HG03196 (cell line): ENCODE results near the gene DNASE1.
"Not testable (repeated sequence)": the region's sequence is repeated elsewhere in the genome, so short reads cannot be mapped to it uniquely, and the experiment has no call there.

Source experiments
- ATAC-seq: cut with Tn5 transposase; IDR thresholded peaks from one replicate; pipeline ENCODE4 v1.9.1; 2021; ENCODE audit not compliant: unreplicated experiment

Gene DNASE1

DNA sequence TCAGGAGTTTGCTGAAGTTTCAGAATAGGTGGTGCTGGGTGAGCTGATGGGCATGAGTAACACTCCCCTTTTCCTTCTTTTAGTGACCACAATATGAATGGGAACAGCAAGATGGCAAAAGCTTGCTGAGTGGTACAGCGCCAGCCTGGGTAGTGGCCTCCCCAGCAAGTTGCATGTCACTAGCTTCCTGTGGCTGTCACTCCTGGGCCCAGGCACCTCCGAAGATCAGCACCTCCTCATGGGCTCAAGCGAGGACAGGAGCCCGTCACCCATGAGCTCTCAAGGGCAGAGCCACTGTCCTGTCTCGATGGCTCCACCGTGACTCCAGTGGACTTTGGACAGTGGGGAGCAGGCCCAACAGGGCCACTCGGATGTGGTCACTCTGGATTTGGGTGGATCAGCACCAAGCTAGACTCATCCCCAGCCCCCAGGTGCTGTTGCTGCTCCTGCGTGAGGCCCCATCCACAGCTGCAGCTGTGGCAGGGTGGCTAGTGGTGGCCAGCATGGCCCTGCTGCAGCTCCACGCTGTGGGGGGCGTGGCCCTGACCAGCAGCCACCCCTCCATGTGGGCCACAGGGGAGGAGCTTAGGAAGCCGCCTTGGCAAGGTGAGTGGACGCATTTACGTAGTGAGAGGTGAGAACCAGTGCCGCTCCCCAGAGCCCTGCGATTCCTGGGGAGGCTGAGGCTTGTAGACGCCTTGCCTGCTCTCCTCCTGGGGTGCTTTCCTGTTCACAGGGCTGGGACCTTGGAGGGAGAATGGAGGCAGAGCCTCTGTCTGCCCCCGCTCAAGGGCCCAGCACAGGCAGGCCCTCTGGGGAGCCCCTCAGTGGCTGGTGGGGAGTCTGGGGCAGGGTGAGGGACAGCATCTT is 13.6 kb upstream of the DNASE1 start:
- ATAC-seq, result no peak

GRCh38 chr16:3641801-3642396 is 12.6 kb upstream of the DNASE1 start:
- no peak for ATAC-seq

DNA sequence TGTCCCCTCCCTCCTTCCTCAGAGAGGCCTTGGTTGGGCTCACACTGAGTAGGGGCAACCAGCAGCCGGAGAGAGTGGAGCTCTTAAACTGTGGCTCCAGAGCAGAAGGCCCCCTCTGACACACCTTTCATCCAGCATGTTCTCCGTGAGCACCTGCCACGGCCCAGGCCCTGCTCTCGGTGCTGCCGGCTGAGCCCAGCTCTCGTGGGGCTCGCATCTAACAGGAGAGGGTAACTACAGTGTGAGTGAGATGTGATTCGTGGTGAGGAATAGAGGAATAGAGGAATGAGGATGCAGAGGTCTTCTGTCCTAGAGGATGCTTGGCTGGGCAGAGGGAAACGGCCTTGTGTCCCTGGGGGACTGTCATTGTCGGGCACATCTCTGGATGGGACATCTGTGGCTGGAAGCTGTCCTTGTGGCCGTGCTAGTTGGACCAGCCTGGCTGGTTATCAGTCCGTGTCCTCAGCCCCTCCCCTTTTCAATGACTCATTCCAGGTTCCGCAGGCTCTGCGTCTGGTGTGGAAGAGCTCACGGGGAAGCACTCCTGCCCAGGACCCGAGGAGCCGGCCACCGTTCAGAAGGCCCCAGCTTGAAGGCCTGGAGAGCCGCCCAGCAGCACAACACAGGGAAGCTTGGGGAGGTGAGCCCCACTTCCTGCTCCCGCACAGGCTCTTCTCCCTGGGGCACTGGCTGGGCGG is 11.9 kb upstream of the DNASE1 start:
- ATAC-seq, result no peak

DNA sequence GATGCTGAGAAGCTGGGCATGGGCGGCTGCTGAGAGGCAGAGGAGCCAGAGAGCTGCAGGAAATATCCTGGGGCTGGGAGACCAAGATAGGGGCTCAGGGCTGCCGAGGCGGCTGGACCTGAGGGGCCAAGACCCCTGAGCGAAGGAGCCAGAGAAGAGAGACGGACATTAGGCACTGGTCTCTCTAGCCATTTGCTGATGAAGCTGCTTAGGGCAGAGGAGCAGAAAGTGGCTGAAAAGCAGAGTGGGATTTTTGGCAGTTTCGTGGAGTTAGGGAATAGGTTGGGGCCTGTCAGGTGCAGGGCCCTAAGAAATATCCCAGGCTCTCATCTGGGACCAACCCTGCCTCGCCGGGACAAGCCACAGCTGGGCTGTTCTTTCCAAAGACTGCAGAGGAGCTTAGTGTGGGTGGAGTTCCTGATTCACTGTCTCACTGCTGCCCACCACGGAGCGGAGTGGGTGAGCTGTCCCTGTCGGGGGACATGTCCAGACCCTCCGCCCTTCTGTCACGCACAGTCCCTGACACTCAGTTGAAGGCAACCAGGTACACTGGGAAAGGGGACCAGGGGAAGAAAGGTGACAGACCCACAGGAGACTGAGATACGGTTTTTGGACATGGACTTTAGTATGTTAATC is 11.3 kb upstream of the DNASE1 start:
- ATAC-seq, result no peak

- no peak for ATAC-seq
Observed at GRCh38 chr16:3645108-3645503, 9.4 kb upstream of the DNASE1 start.

GRCh38 chr16:3645504-3646347 is 8.8 kb upstream of the DNASE1 start:
- ATAC-seq, result no peak

DNA sequence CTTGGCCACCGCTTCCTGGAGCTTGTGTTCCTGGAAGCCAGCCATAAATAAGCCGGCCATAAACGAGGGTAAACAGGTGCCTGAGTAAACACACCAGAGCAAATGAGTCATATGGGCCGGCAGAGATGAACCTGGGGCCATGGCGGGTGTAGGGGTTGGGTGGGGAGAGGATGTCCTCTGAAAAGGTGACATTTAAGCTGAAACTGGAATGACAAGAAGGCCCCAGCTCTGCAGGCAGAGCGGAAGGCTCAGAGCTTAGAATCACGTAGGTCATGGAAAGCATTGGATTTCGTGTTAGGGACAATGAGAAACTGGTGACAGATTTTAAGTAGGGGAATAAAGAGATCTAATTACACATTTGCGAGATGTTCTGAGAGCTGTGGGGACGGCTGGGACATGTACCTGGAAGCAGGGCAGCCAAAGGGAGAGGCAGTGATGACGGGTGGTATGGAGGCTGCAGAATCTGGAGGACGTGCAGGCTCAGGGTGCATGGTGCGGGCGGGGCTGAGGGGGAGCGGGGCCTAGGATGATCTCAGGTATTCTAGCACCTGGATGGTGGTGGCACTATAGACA is 8.1 kb upstream of the DNASE1 start:
- no peak for ATAC-seq

DNA sequence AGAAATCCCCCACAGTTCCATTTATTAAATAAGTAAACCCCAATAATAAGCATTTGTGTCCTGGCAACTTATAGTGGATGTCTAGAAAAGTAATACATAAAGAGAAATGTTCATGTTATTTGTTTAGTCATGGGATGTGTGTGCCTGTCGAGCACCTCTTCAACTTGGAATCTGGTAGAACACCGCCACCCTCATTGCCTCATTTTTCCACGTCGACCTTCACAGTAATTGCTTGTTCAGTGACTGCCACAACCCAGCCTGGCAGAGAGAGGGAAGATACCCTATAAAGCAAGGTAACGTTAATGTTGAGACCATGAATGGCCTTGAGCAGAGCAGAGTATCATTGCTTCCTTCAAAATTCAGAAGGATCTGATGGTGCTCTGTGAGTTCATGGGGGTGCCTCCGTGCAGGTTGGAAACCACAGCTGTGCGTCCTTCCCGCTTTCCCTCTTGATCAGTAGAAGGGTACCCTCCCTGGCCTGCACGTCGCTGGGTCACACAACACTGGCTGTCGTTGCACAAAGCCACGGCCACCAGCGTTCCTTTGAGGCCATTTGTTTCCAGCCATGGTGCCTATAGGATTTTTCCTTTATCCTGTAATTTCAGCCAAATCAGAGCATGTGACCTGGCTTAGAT is 3.7 kb upstream of the DNASE1 start:
- ATAC-seq, result no peak

- ATAC-seq, result no peak
Observed at GRCh38 chr16:3651461-3652372, 2.8 kb upstream of the DNASE1 start.

DNA sequence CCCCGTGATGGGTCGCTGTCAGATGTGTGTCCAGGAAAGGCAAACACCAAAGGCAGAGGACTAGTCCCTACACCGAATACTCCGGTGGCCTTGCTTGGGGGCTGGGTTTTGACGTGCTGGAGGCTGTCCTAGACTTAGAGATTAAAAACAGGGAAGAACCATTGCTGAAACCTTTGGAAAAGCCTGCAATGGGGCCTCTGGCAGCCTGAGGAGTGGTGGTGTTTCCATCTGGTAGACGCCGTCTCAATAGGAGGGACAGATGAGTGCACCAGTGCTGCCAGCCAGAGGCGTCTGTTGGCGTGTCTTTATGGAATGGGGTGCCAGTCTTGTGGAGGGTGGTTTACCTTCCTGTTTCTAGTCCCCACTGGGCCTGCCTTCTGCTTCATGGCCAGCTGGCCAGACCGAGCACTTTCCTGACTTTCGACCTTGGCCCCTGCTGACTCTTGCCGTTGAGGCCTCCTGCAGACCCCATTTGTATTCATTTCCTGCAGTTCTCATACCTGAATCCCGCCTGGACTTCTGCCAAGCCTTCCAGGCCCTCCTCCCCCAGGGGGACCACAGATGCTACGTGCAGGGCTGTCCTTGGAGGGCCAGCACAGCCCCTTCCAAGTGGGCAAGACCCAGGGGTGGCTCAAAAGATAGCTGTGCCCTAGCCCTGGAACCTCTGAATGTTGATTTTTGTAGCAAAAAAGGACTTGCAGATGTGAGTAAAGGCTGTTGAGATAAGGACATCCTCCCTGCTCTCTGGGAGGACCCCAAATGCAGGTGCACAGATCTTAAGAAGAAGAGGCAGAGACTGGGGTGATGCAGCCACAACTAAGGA is 1.9 kb upstream of the DNASE1 start:
- ATAC-seq, result no peak

DNA sequence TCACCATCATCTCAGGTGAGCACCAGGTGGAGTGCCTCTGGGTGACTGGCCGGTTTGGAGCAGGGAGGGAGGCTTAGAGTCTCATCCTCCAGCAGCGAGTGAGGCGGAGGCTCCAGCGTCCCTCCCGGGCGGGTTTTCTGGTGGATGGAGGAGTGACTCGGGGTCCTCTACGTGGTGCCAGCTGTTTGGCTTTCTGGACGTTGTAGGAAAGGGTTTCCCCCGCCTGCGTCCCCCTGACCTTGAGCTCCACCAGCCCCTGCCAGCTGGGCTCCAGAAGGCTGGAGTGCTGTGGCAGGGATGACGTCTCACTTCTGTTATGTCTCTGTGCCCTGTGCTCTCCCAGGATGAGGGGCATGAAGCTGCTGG is 522 bp downstream of the DNASE1 start:
- no peak for ATAC-seq

GRCh38 chr16:3655396-3656159 is 1.1 kb downstream of the DNASE1 start:
- no peak for ATAC-seq

DNA sequence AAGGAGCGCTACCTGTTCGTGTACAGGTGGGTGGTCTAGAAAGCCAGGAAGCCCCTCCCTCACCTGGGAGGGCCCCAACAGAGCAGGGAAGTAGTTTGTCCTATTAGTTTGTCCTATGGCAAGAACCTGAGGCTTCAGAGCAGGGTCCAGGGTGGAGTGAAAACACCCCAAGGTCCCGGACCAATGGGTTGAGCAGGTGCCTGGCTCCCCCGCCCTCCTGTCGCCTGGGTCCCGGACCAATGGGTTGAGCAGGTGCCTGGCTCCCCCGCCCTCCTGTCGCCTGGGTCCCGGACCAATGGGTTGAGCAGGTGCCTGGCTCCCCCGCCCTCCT is 1.6 kb downstream of the DNASE1 start:
- ATAC-seq, result not testable (repeated sequence)

GRCh38 chr16:3656491-3657468 is 2.3 kb downstream of the DNASE1 start:
- no peak for ATAC-seq

GRCh38 chr16:3659251-3659650 is 4.8 kb downstream of the DNASE1 start:
- ATAC-seq, result no peak

DNA sequence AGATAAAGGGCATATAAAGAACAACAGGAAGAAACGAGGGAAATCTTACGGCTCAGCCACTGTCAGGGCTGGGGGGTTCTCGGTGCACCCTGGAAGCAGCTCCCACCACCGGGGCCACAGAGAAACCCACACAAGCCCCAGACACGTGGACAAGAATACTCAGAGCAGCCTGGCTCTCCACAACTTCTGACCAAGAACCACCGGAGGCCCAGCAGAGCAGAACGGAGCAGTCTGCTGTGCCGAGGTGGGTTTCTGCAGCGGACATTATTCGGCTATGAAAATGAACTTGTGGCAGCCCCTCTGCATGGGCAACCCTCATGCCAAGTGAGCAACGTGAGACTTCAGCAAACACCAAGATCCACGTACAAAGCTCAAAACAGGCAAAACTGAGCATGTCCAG is 6.8 kb downstream of the DNASE1 start:
- no peak for ATAC-seq
